GM23338 (cell line): ENCODE results near the gene GMEB2. TPM values are rescaled to one million over a fixed set of nuclear protein-coding genes. Genes with fewer than 3 reads are reported as not detected.
A peak's percentile ranks its signal among the peaks of the same experiment; 100 is the strongest.
"Not testable (repeated sequence)": the region's sequence is repeated elsewhere in the genome, so short reads cannot be mapped to it uniquely, and the experiment has no call there.

Experiments used
- ATAC-seq: fragments of 200-7000 bp; cut with Tn5 transposase; 3 replicates; pipeline ENCODE4 v1.9.1; 2020
- DNase-seq: peaks from one replicate; pipeline ENCODE4 v3.0.0-alpha.2; 2015; ENCODE audit warnings: low spot score
- H2AFZ ChIP-seq: fragments of 200-600 bp; sonication (generic); 2 replicates; pipeline ENCODE4 v1.8.0; 2016; ENCODE audit warnings: antibody characterized with exemption, mild to moderate bottlenecking, moderate library complexity
- H3F3A ChIP-seq: fragments of 200-600 bp; sonication (generic); replicated peaks from 2 replicates; pipeline ENCODE4 v1.8.0; 2017; ENCODE audit warnings: antibody characterized with exemption, mixed run types, low read depth
- H3K27ac ChIP-seq: fragments of 200-600 bp; sonication (generic); 2 replicates; pipeline ENCODE4 v1.6.1; 2016; ENCODE audit warnings: low read depth
- H3K27me3 ChIP-seq: fragments of 200-600 bp; sonication (generic); 2 replicates; pipeline ENCODE4 v1.8.0; 2016; ENCODE audit warnings: mild to moderate bottlenecking, mixed run types, moderate library complexity; ENCODE audit not compliant: insufficient read depth
- H3K36me3 ChIP-seq: fragments of 200-600 bp; sonication (generic); 2 replicates; pipeline ENCODE4 v1.8.0; 2016; ENCODE audit warnings: mild to moderate bottlenecking; ENCODE audit not compliant: insufficient read depth
- H3K4me1 ChIP-seq: fragments of 200-600 bp; sonication (generic); 2 replicates; pipeline ENCODE4 v1.8.0; 2016; ENCODE audit warnings: mild to moderate bottlenecking, moderate library complexity; ENCODE audit not compliant: insufficient read depth
- H3K4me2 ChIP-seq: fragments of 200-600 bp; sonication (generic); 2 replicates; pipeline ENCODE4 v1.7.1; 2017; ENCODE audit warnings: mixed run types
- H3K4me3 ChIP-seq: fragments of 200-600 bp; sonication (generic); 2 replicates; pipeline ENCODE4 v1.6.1; 2016; ENCODE audit warnings: mixed run types
- H3K79me2 ChIP-seq: fragments of 200-600 bp; sonication (generic); replicated peaks from 2 replicates; pipeline ENCODE4 v1.8.0; 2017; ENCODE audit warnings: mild to moderate bottlenecking; ENCODE audit not compliant: insufficient read depth
- H3K9me2 ChIP-seq: fragments of 200-600 bp; sonication (generic); 2 replicates; pipeline ENCODE4 v1.8.0; 2017; ENCODE audit not compliant: insufficient read depth
- H4K20me1 ChIP-seq: fragments of 200-600 bp; sonication (generic); replicated peaks from 2 replicates; pipeline ENCODE4 v1.8.0; 2017; ENCODE audit warnings: mild to moderate bottlenecking; ENCODE audit not compliant: insufficient read depth
- H3K27ac Mint-ChIP-seq: 2 replicates; pipeline ENCODE4 v1.8.0; 2020; ENCODE audit warnings: inconsistent platforms, mild to moderate bottlenecking, moderate library complexity, mixed read lengths
- H3K27me3 Mint-ChIP-seq: 3 replicates; pipeline ENCODE4 v1.8.0; 2022; ENCODE audit warnings: low read depth, mild to moderate bottlenecking, moderate library complexity, mixed read lengths, inconsistent platforms; ENCODE audit not compliant: insufficient read depth, poor library complexity
- H3K36me3 Mint-ChIP-seq: 3 replicates; pipeline ENCODE4 v1.8.0; 2021; ENCODE audit warnings: low read depth, mild to moderate bottlenecking, inconsistent platforms, moderate library complexity, mixed read lengths
- H3K4me1 Mint-ChIP-seq: 3 replicates; pipeline ENCODE4 v1.8.0; 2020; ENCODE audit warnings: mild to moderate bottlenecking, inconsistent platforms, mixed read lengths
- H3K4me3 Mint-ChIP-seq: 3 replicates; pipeline ENCODE4 v1.8.0; 2021; ENCODE audit warnings: moderate library complexity, mild to moderate bottlenecking, inconsistent platforms, mixed read lengths
- H3K9me3 Mint-ChIP-seq: 3 replicates; pipeline ENCODE4 v1.8.0; 2020; ENCODE audit warnings: moderate library complexity, mild to moderate bottlenecking, inconsistent platforms, mixed read lengths
- CREB1 ChIP-seq: fragments of 250-450 bp; sonication (Bioruptor Pico); IDR thresholded peaks from 2 replicates; pipeline ENCODE4 v1.5.0; 2020; ENCODE audit warnings: low read depth, mild to moderate bottlenecking, moderate library complexity
- EZH2 ChIP-seq: fragments of 200-600 bp; sonication (generic); IDR thresholded peaks from one replicate; pipeline ENCODE4 v1.8.0; 2017; ENCODE audit warnings: antibody characterized with exemption, mild to moderate bottlenecking, low read depth; ENCODE audit not compliant: unreplicated experiment
- EZH2phosphoT487 ChIP-seq: fragments of 200-600 bp; sonication (generic); IDR thresholded peaks from one replicate; pipeline ENCODE4 v1.8.1; 2018; ENCODE audit warnings: antibody characterized with exemption; ENCODE audit not compliant: unreplicated experiment
- STAT1 ChIP-seq: IDR thresholded peaks from one replicate; pipeline ENCODE4 v1.6.1; 2016; ENCODE audit warnings: antibody characterized with exemption; ENCODE audit not compliant: unreplicated experiment
- polyA plus RNA-seq: library from polyadenylated mRNA; unstranded; fragments of >200 nt; fragmentation: Nextera tagmentation; extraction: Ambion mirVana; gene quantifications from 2 replicates; pipeline ENCODE4 v1.2.1, GENCODE V29; 2016
- total RNA-seq: library from RNA; depleted of rRNA; stranded (reverse); fragments of >200 nt; shearing (Covaris generic); gene quantifications from 2 replicates; pipeline ENCODE4 v1.2.3, GENCODE V29; 2014
- TF ChIP-seq, protein P1 (sequence below): fragments of 250-450 bp; sonication (Bioruptor Pico); IDR thresholded peaks from 2 replicates; pipeline ENCODE4 v1.5.0; 2020; ENCODE audit warnings: mild to moderate bottlenecking, moderate library complexity
- TF ChIP-seq, protein P2 (sequence below): IDR thresholded peaks from one replicate; pipeline ENCODE4 v1.6.1; 2018; ENCODE audit warnings: antibody characterized with exemption; ENCODE audit not compliant: unreplicated experiment
- TF ChIP-seq, protein P3 (sequence below), 2 experiments: fragments of 200-600 bp in 1 of 2; sonication (generic) in 1 of 2; conservative IDR thresholded peaks; 2 replicates each; pipeline versions ENCODE4 v1.5.1 to v1.6.1; 2016 to 2017; ENCODE audit warnings: antibody characterized with exemption in 2 of 2, low read depth in 2 of 2, mild to moderate bottlenecking in 2 of 2, moderate library complexity in 1 of 2
- TF ChIP-seq, protein P4 (sequence below): IDR thresholded peaks from 2 replicates; pipeline ENCODE4 v1.6.1; 2016; ENCODE audit warnings: antibody characterized with exemption

The GMEB2 gene
- total and polyA plus RNA-seq, 2 experiments from 2014 or later, result 4.4 to 20.6 TPM

GRCh38 chr20:63672666-63673065 lies 45.8 kb upstream of the GMEB2 start (continued):
- TF ChIP-seq CREB1 (CRISPR knock-in tag) (no peak), EZH2 (no peak)

DNA sequence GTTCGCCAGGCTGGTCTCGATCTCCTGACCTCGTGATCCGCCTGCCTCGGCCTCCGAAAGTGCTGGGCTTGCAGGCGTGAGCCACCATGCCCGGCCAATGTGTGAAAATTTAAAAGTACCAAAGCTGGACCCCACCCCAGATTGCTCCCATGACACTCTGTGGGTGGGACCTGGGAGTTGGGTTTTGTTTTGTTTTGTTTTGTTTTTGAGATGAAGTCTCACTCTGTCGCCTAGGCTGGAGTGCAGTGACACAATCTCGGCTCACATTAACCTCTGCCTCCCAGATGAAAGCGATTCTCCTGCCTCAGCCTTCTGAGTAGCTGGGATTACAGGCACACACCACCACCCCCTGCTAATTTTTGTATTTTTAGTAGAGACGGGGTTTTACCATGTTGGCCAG lies 44.8 kb upstream of the GMEB2 start:
- H3K4me3 Mint-ChIP-seq, H4K20me1 ChIP-seq, H3K4me1 Mint-ChIP-seq, H3K79me2 ChIP-seq, DNase-seq, H3K27me3 ChIP-seq, H3K27ac Mint-ChIP-seq, H3F3A ChIP-seq, H3K27ac ChIP-seq, H3K4me3 ChIP-seq, H3K36me3 ChIP-seq, H3K27me3 Mint-ChIP-seq, H3K9me2 ChIP-seq, H2AFZ ChIP-seq, H3K4me1 ChIP-seq, H3K9me3 Mint-ChIP-seq, ATAC-seq, H3K4me2 ChIP-seq: not testable (repeated sequence)
- peaks cover 45% of the 10 kb centered on the region for H3K36me3 Mint-ChIP-seq

- Histone ChIP-seq H3F3A (no peaks in the 10 kb centered on the region), H3K4me2 (no peak overlapping the region), H3K27me3 (no peaks in the 10 kb centered on the region), H3K9me2 (no peaks in the 10 kb centered on the region), H2AFZ (no peak overlapping the region), H4K20me1 (no peaks in the 10 kb centered on the region; the same call in 1 of the 2 replicates), H3K36me3 (no peaks in the 10 kb centered on the region), H3K4me3 (no peak overlapping the region), H3K27ac (no peak overlapping the region), H3K79me2 (no peaks in the 10 kb centered on the region), H3K4me1 (no peaks in the 10 kb centered on the region)
- Mint-ChIP-seq H3K9me3 (no peaks in the 10 kb centered on the region), H3K4me3 (no peak overlapping the region), H3K36me3 (peaks cover 43% of the 10 kb centered on the region), H3K27me3 (peaks cover 11% of the 10 kb centered on the region), H3K27ac (peak overlapping the region; percentile 13; the same call in 1 of the 2 replicates), H3K4me1 (peaks cover 4% of the 10 kb centered on the region)
- DNase-seq (no peak), ATAC-seq (no peak)
- TF ChIP-seq CREB1 (CRISPR knock-in tag) (no peak), EZH2phosphoT487 (no peak), STAT1 (no peak)
- TF ChIP-seq, protein P1, sequence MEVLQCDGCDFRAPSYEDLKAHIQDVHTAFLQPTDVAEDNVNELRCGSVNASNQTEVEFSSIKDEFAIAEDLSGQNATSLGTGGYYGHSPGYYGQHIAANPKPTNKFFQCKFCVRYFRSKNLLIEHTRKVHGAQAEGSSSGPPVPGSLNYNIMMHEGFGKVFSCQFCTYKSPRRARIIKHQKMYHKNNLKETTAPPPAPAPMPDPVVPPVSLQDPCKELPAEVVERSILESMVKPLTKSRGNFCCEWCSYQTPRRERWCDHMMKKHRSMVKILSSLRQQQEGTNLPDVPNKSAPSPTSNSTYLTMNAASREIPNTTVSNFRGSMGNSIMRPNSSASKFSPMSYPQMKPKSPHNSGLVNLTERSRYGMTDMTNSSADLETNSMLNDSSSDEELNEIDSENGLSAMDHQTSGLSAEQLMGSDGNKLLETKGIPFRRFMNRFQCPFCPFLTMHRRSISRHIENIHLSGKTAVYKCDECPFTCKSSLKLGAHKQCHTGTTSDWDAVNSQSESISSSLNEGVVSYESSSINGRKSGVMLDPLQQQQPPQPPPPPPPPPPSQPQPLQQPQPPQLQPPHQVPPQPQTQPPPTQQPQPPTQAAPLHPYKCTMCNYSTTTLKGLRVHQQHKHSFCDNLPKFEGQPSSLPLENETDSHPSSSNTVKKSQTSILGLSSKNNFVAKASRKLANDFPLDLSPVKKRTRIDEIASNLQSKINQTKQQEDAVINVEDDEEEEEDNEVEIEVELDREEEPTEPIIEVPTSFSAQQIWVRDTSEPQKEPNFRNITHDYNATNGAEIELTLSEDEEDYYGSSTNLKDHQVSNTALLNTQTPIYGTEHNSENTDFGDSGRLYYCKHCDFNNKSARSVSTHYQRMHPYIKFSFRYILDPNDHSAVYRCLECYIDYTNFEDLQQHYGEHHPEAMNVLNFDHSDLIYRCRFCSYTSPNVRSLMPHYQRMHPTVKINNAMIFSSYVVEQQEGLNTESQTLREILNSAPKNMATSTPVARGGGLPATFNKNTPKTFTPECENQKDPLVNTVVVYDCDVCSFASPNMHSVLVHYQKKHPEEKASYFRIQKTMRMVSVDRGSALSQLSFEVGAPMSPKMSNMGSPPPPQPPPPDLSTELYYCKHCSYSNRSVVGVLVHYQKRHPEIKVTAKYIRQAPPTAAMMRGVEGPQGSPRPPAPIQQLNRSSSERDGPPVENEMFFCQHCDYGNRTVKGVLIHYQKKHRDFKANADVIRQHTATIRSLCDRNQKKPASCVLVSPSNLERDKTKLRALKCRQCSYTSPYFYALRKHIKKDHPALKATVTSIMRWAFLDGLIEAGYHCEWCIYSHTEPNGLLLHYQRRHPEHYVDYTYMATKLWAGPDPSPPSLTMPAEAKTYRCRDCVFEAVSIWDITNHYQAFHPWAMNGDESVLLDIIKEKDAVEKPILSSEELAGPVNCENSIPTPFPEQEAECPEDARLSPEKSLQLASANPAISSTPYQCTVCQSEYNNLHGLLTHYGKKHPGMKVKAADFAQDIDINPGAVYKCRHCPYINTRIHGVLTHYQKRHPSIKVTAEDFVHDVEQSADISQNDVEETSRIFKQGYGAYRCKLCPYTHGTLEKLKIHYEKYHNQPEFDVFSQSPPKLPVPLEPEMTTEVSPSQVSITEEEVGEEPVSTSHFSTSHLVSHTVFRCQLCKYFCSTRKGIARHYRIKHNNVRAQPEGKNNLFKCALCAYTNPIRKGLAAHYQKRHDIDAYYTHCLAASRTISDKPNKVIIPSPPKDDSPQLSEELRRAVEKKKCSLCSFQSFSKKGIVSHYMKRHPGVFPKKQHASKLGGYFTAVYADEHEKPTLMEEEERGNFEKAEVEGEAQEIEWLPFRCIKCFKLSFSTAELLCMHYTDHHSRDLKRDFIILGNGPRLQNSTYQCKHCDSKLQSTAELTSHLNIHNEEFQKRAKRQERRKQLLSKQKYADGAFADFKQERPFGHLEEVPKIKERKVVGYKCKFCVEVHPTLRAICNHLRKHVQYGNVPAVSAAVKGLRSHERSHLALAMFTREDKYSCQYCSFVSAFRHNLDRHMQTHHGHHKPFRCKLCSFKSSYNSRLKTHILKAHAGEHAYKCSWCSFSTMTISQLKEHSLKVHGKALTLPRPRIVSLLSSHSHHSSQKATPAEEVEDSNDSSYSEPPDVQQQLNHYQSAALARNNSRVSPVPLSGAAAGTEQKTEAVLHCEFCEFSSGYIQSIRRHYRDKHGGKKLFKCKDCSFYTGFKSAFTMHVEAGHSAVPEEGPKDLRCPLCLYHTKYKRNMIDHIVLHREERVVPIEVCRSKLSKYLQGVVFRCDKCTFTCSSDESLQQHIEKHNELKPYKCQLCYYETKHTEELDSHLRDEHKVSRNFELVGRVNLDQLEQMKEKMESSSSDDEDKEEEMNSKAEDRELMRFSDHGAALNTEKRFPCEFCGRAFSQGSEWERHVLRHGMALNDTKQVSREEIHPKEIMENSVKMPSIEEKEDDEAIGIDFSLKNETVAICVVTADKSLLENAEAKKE (CRISPR knock-in tag), result no peak
- TF ChIP-seq, protein P2, sequence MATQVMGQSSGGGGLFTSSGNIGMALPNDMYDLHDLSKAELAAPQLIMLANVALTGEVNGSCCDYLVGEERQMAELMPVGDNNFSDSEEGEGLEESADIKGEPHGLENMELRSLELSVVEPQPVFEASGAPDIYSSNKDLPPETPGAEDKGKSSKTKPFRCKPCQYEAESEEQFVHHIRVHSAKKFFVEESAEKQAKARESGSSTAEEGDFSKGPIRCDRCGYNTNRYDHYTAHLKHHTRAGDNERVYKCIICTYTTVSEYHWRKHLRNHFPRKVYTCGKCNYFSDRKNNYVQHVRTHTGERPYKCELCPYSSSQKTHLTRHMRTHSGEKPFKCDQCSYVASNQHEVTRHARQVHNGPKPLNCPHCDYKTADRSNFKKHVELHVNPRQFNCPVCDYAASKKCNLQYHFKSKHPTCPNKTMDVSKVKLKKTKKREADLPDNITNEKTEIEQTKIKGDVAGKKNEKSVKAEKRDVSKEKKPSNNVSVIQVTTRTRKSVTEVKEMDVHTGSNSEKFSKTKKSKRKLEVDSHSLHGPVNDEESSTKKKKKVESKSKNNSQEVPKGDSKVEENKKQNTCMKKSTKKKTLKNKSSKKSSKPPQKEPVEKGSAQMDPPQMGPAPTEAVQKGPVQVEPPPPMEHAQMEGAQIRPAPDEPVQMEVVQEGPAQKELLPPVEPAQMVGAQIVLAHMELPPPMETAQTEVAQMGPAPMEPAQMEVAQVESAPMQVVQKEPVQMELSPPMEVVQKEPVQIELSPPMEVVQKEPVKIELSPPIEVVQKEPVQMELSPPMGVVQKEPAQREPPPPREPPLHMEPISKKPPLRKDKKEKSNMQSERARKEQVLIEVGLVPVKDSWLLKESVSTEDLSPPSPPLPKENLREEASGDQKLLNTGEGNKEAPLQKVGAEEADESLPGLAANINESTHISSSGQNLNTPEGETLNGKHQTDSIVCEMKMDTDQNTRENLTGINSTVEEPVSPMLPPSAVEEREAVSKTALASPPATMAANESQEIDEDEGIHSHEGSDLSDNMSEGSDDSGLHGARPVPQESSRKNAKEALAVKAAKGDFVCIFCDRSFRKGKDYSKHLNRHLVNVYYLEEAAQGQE, result no peak
- TF ChIP-seq, protein P3, sequence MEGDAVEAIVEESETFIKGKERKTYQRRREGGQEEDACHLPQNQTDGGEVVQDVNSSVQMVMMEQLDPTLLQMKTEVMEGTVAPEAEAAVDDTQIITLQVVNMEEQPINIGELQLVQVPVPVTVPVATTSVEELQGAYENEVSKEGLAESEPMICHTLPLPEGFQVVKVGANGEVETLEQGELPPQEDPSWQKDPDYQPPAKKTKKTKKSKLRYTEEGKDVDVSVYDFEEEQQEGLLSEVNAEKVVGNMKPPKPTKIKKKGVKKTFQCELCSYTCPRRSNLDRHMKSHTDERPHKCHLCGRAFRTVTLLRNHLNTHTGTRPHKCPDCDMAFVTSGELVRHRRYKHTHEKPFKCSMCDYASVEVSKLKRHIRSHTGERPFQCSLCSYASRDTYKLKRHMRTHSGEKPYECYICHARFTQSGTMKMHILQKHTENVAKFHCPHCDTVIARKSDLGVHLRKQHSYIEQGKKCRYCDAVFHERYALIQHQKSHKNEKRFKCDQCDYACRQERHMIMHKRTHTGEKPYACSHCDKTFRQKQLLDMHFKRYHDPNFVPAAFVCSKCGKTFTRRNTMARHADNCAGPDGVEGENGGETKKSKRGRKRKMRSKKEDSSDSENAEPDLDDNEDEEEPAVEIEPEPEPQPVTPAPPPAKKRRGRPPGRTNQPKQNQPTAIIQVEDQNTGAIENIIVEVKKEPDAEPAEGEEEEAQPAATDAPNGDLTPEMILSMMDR (conservative IDR thresholded peaks at IDR 0.05; ENCODE audit: low read depth in 2 of 2), result no peak
- TF ChIP-seq, protein P4, sequence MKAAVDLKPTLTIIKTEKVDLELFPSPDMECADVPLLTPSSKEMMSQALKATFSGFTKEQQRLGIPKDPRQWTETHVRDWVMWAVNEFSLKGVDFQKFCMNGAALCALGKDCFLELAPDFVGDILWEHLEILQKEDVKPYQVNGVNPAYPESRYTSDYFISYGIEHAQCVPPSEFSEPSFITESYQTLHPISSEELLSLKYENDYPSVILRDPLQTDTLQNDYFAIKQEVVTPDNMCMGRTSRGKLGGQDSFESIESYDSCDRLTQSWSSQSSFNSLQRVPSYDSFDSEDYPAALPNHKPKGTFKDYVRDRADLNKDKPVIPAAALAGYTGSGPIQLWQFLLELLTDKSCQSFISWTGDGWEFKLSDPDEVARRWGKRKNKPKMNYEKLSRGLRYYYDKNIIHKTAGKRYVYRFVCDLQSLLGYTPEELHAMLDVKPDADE, result no peak
Observed at GRCh38 chr20:63668351-63668750, 41.5 kb upstream of the GMEB2 start.
